Smooth muscle cell of the coronary artery (primary cell): ENCODE measurements around the gene WDCP. TPM values are rescaled to one million over a fixed set of nuclear protein-coding genes. Genes with fewer than 3 reads are reported as not detected.

ENCODE experiments used
- total RNA-seq: library from RNA; depleted of rRNA; stranded (reverse); fragments of >200 nt; gene quantifications from 2 replicates; pipeline ENCODE4 v1.2.3, GENCODE V29; 2014; ENCODE audit warnings: low replicate concordance

The WDCP gene, protein sequence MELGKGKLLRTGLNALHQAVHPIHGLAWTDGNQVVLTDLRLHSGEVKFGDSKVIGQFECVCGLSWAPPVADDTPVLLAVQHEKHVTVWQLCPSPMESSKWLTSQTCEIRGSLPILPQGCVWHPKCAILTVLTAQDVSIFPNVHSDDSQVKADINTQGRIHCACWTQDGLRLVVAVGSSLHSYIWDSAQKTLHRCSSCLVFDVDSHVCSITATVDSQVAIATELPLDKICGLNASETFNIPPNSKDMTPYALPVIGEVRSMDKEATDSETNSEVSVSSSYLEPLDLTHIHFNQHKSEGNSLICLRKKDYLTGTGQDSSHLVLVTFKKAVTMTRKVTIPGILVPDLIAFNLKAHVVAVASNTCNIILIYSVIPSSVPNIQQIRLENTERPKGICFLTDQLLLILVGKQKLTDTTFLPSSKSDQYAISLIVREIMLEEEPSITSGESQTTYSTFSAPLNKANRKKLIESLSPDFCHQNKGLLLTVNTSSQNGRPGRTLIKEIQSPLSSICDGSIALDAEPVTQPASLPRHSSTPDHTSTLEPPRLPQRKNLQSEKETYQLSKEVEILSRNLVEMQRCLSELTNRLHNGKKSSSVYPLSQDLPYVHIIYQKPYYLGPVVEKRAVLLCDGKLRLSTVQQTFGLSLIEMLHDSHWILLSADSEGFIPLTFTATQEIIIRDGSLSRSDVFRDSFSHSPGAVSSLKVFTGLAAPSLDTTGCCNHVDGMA
- total RNA-seq: 8.1 and 13.7 TPM in 2 replicates

GRCh38 chr2:24046930-24047702 is at the start of gene WDCP:
Gene WDCP, minus strand, starts transcription at chr2:24047391. Its CDS starts 7,897 bp downstream, at chr2:24039494.

GRCh38 chr2:24084386-24085199 is 37.4 kb upstream of the WDCP start, which contains the start of gene TP53I3:
Gene TP53I3, minus strand, starts transcription at chr2:24084834. Its CDS starts 508 bp downstream, at chr2:24084326.

GRCh38 chr2:24075915-24076848 is 29.0 kb upstream of the WDCP start, which contains the start of gene SF3B6:
Gene SF3B6, minus strand, starts transcription at chr2:24076326. Its CDS starts 97 bp downstream, at chr2:24076229.

DNA sequence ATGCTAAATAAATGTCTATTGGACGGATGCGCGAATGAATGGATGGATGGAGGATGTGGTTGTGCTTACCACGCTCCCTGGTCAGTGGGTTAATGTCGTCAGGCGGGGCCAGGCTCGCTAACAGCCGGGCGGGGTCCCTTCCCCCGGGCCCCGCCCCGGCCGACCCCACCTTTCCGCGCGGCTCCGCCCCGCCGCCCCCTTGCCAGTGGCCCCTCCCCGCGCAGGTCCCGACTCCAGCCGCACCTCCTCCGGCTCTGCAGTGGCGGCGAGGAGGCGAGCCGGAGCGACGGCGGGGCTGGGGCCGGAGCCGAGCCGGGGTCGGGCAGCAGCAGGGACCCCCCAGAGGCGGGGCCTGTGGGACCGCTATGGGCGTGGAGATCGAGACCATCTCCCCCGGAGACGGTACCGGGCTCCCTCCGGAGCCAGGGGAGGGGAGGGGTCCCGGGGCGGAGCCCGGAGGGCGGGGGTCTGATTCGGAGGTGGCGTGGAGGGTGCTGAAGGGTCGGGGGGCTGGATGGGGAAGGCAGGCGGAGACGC is 2.4 kb upstream of the WDCP start, which contains the start of gene FKBP1B:
TSS of gene FKBP1B (plus strand) at position 257 of the 537 bp plus-strand sequence. CDS start at position 366, 109 bp downstream.

GRCh38 chr2:24009680-24010476 is 37.3 kb downstream of the WDCP start, which contains the start of gene MFSD2B:
Gene MFSD2B, plus strand, starts transcription at chr2:24010085. Its CDS starts 12 bp downstream, at chr2:24010097.

Other genes starting within 250 kb of the WDCP start
- 7.5 and 8.6 TPM in 2 replicates for gene ATAD2B, start 120.3 kb downstream of the WDCP start, total RNA-seq
- gene UBXN2A, start 106.9 kb downstream of the WDCP start, total RNA-seq: 5.0 and 9.8 TPM in 2 replicates
- 0.08 and 0.35 TPM in 2 replicates for gene MFSD2B, start 37.3 kb downstream of the WDCP start, total RNA-seq
- gene FKBP1B, start 2.4 kb upstream of the WDCP start, total RNA-seq: 5.5 and 21.6 TPM in 2 replicates
- 89.5 and 156 TPM in 2 replicates for gene SF3B6, start 28.9 kb upstream of the WDCP start, total RNA-seq
- gene TP53I3, start 37.4 kb upstream of the WDCP start, total RNA-seq: 18.8 and 42.2 TPM in 2 replicates
- 0.60 TPM in 1 of 2 replicates, not detected in the other for gene PFN4, start 75.9 kb upstream of the WDCP start, total RNA-seq
- gene FAM228B, start 76.1 kb upstream of the WDCP start, total RNA-seq: 4.4 and 5.7 TPM in 2 replicates
- 0.23 and 2.3 TPM in 2 replicates for gene FAM228A, start 127.7 kb upstream of the WDCP start, total RNA-seq